GM12878 (cell line): Measurements from ENCODE around the gene SUSD6. TPM values are rescaled to one million over a fixed set of nuclear protein-coding genes. Genes with fewer than 3 reads are reported as not detected.

Experiments
- ATAC-seq: fragments of 200-7000 bp; cut with Tn5 transposase; 3 replicates; pipeline ENCODE4 v1.9.1; 2020; ENCODE audit warnings: mild to moderate bottlenecking, moderate library complexity
- BruUV-seq: library from RNA; stranded (reverse); fragments of 400-500 nt; replicated peaks from 2 replicates; lab custom pipeline; 2021; lab: Mats Ljungman, UMichigan
- CTCF ChIA-PET: fragments of 300-600 bp; sonication (Branson Sonifier 250); formaldehyde crosslinking; extraction: SDS; loops from one replicate; lab custom pipeline; 2021; ENCODE audit warnings: inconsistent platforms; lab: Yijun Ruan, JAX
- POLR2A ChIA-PET: fragments of 350-600 bp; formaldehyde crosslinking; extraction: SDS; loops from one replicate; lab custom pipeline; 2021; ENCODE audit warnings: inconsistent platforms; lab: Charles Lee
- RAD21 ChIA-PET: fragments of 300-600 bp; sonication (Branson Sonifier 250); formaldehyde crosslinking; loops from one replicate; lab custom pipeline; 2023; ENCODE audit warnings: antibody characterized with exemption; ENCODE audit not compliant: unreplicated experiment; lab: Charles Lee
- SMC1A ChIA-PET: fragments of 300-600 bp; sonication (Branson Sonifier 250); formaldehyde crosslinking; loops from one replicate; lab custom pipeline; 2023; ENCODE audit not compliant: unreplicated experiment, uncharacterized antibody; lab: Charles Lee
- DNase-seq: peaks from one replicate; pipeline ENCODE4 v3.0.0-alpha.2; 2011; ENCODE audit warnings: low read depth, low spot score
- FAIRE-seq: peaks from 3 replicates; lab custom pipeline; 2011; peaks lifted over from hg19 to GRCh38; lab: Jason Lieb, UNC
- H2AFZ ChIP-seq: 2 replicates; pipeline ENCODE4 v1.6.0; 2011; ENCODE audit warnings: low read depth, low read length, control low read depth; ENCODE audit not compliant: control insufficient read depth
- H3K27ac ChIP-seq: 2 replicates; pipeline ENCODE4 v1.5.1; 2011; ENCODE audit warnings: control low read depth; ENCODE audit not compliant: control insufficient read depth, insufficient read depth
- H3K27me3 ChIP-seq, 2 experiments: replicated peaks in 1 of 2; 2 replicates each; pipeline versions ENCODE4 v1.6.0 to v1.6.1; 2011; ENCODE audit warnings: low read length in 1 of 2; ENCODE audit not compliant: control insufficient read depth in 2 of 2, insufficient read depth in 2 of 2
- H3K36me3 ChIP-seq, 2 experiments: 2 replicates each; pipeline ENCODE4 v1.5.1; 2011; ENCODE audit warnings: low read length in 1 of 2; ENCODE audit not compliant: control insufficient read depth in 2 of 2, insufficient read depth in 2 of 2
- H3K4me1 ChIP-seq: 2 replicates; pipeline ENCODE4 v1.6.1; 2011; ENCODE audit warnings: mild to moderate bottlenecking, low read length, moderate library complexity, mixed read lengths; ENCODE audit not compliant: control insufficient read depth, insufficient read depth
- H3K4me2 ChIP-seq: 2 replicates; pipeline ENCODE4 v1.6.0; 2011; ENCODE audit warnings: control low read depth; ENCODE audit not compliant: control insufficient read depth, insufficient read depth
- H3K4me3 ChIP-seq: fragments of 200-600 bp; sonication (generic); 2 replicates; pipeline ENCODE4 v1.5.1; 2016
- H3K79me2 ChIP-seq: 2 replicates; pipeline ENCODE4 v1.6.0; 2011; ENCODE audit warnings: low read length; ENCODE audit not compliant: control insufficient read depth, insufficient read depth
- H3K9ac ChIP-seq: 2 replicates; pipeline ENCODE4 v1.8.0; 2011; ENCODE audit warnings: low read length, control low read depth, mixed read lengths; ENCODE audit not compliant: control insufficient read depth, insufficient read depth
- H3K9me3 ChIP-seq: replicated peaks from 3 replicates; pipeline ENCODE4 v1.5.1; 2011; ENCODE audit warnings: mild to moderate bottlenecking, low read length; ENCODE audit not compliant: control insufficient read depth, insufficient read depth
- H4K20me1 ChIP-seq: 2 replicates; pipeline ENCODE4 v1.6.0; 2011; ENCODE audit not compliant: control insufficient read depth, insufficient read depth
- ATF2 ChIP-seq: IDR thresholded peaks from 2 replicates; pipeline ENCODE4 v1.6.1; 2012; ENCODE audit warnings: low read length, inconsistent platforms
- BCL11A ChIP-seq: IDR thresholded peaks from 2 replicates; pipeline ENCODE4 v1.6.1; 2011; ENCODE audit warnings: low read depth, low read length
- BHLHE40 ChIP-seq, 2 experiments: fragments of 450-650 bp in 1 of 2; IDR thresholded peaks; 2 replicates each; pipeline ENCODE4 v1.6.1; 2011 to 2017; ENCODE audit warnings: low read depth in 2 of 2, borderline replicate concordance in 1 of 2, improper control_type of control experiment in 1 of 2, low read length in 1 of 2, mild to moderate bottlenecking in 1 of 2
- CHD4 ChIP-seq: fragments of 200-600 bp; sonication (generic); IDR thresholded peaks from 2 replicates; pipeline ENCODE4 v1.6.1; 2016; ENCODE audit warnings: mild to moderate bottlenecking
- DPF2 ChIP-seq: fragments of 450-650 bp; IDR thresholded peaks from 2 replicates; pipeline ENCODE4 v1.6.1; 2017; ENCODE audit warnings: mild to moderate bottlenecking
- ELK1 ChIP-seq: IDR thresholded peaks from 2 replicates; pipeline ENCODE4 v1.6.1; 2012; ENCODE audit warnings: low read depth, low read length, improper control_type of control experiment
- MAX ChIP-seq: IDR thresholded peaks from 2 replicates; pipeline ENCODE4 v1.6.1; 2012; ENCODE audit warnings: low read depth, low read length, improper control_type of control experiment
- NFXL1 ChIP-seq: fragments of 450-650 bp; IDR thresholded peaks from 2 replicates; pipeline ENCODE4 v1.6.1; 2017; ENCODE audit warnings: antibody characterized with exemption, mild to moderate bottlenecking, borderline replicate concordance
- POU2F2 ChIP-seq: IDR thresholded peaks from 3 replicates; pipeline ENCODE4 v1.6.1; 2011; ENCODE audit warnings: low read depth, mild to moderate bottlenecking, low read length, borderline replicate concordance
- RB1 ChIP-seq: fragments of 450-650 bp; formaldehyde crosslinking; IDR thresholded peaks from 2 replicates; pipeline ENCODE4 v1.6.1; 2017; ENCODE audit warnings: mild to moderate bottlenecking, borderline replicate concordance
- SIN3A ChIP-seq: IDR thresholded peaks from 2 replicates; pipeline ENCODE4 v1.6.1; 2012; ENCODE audit warnings: low read depth, low read length, improper control_type of control experiment
- SMC3 ChIP-seq: IDR thresholded peaks from 2 replicates; pipeline ENCODE4 v1.6.1; 2011; ENCODE audit warnings: low read length, improper control_type of control experiment, borderline replicate concordance
- STAT3 ChIP-seq: IDR thresholded peaks from 2 replicates; pipeline ENCODE4 v1.6.1; 2011; ENCODE audit warnings: low read depth, low read length, improper control_type of control experiment
- SUPT20H ChIP-seq: IDR thresholded peaks from 2 replicates; pipeline ENCODE4 v1.6.1; 2011; ENCODE audit warnings: low read depth, mild to moderate bottlenecking, low read length, moderate library complexity, borderline replicate concordance; ENCODE audit not compliant: control insufficient read depth
- TARDBP ChIP-seq: IDR thresholded peaks from 2 replicates; pipeline ENCODE4 v1.6.1; 2016; ENCODE audit warnings: borderline replicate concordance
- TCF12 ChIP-seq: IDR thresholded peaks from 2 replicates; pipeline ENCODE4 v1.6.1; 2011; ENCODE audit warnings: low read depth, mild to moderate bottlenecking, low read length
- YY1 ChIP-seq: IDR thresholded peaks from 2 replicates; pipeline ENCODE4 v1.6.1; 2011; ENCODE audit warnings: low read depth, mild to moderate bottlenecking, low read length
- ZNF207 ChIP-seq: fragments of 450-650 bp; IDR thresholded peaks from 2 replicates; pipeline ENCODE4 v1.6.1; 2014; ENCODE audit warnings: antibody characterized with exemption, mild to moderate bottlenecking, borderline replicate concordance
- ZNF24 ChIP-seq: fragments of 450-650 bp; IDR thresholded peaks from 2 replicates; pipeline ENCODE4 v1.6.1; 2017; ENCODE audit warnings: antibody characterized with exemption, mild to moderate bottlenecking
- WGBS: methylation state at CpG from one replicate; pipeline ENCODE4 v1.1.6; 2016; ENCODE audit warnings: low lambda C conversion rate; ENCODE audit not compliant: insufficient replicate concordance, insufficient coverage; ENCODE audit errors: missing lambda C conversion rate; 5-methylcytosine and 5-hydroxymethylcytosine counted together
- in situ Hi-C: fragments of 300-500 bp; cut with MboI; formaldehyde crosslinking; loops from 9 replicates; pipeline ENCODE4 v1.14.3; 2018; ENCODE audit warnings: mixed read lengths
- intact Hi-C: fragments of 100-400 bp; cut with micrococcal nuclease; formaldehyde crosslinking; loops from one replicate; pipeline ENCODE4 v1.14.2; 2022; ENCODE audit not compliant: unreplicated experiment
- polyA plus RNA-seq, 11 experiments: library from polyadenylated mRNA; depleted of rRNA in 4 of 11; unstranded in 6 of 11; stranded (reverse) in 5 of 11; fragments of >200 nt; fragmentation: Nextera tagmentation in 4 of 11; fragmentation: Illumina TruSeq in 1 of 11; extraction: Ambion mirVana in 4 of 11; extraction: Trizol in 1 of 11; gene quantifications; 1 replicate in 1 of 11; 2 replicates in 10 of 11; pipeline versions ENCODE4 v1.2.1 to v1.2.3, GENCODE V29; 2011 to 2016; ENCODE audit warnings: inconsistent platforms in 2 of 11, missing spikeins in 2 of 11, low read depth in 1 of 11
- total RNA-seq, 4 experiments: library from RNA; depleted of rRNA in 3 of 4; stranded (reverse); fragments of >200 nt in 3 of 4; fragmentation: Illumina TruSeq in 1 of 4; extraction: Trizol in 1 of 4; gene quantifications; 2 replicates each; pipeline versions ENCODE4 v1.2.1 to v1.2.3, GENCODE V29; 2013 to 2021

SUSD6 gene
- total and polyA plus RNA-seq, 10 of the 15 experiments (the other 5 are each of a cell fraction or from before 2014, with no cell fraction given) = 6.6 to 39.8 (median 20.2) TPM

- H3K36me3 ChIP-seq = no peaks in the 10 kb centered on the region
- no peak for DNase-seq
- no peaks in the 10 kb centered on the region for H3K79me2 ChIP-seq
- no peak for ATAC-seq
- ChIA-PET POLR2A (no interaction called here), SMC1A (interaction anchor here (1.4 to 1.6 kb wide), 2 partner anchors 159 to 328 kb away, joined by 3 to 6 read pairs; no protein-coding TSS in a partner anchor), CTCF (interaction anchor here (1.1 kb wide), 1 partner anchor 327 kb away, joined by 4 read pairs; no protein-coding TSS in a partner anchor), RAD21 (no interaction called here)
- H3K4me2 ChIP-seq = no peak overlapping the region
- TF ChIP-seq MAX (no peak), ATF2 (no peak), BHLHE40 (IDR thresholded peaks at IDR 0.05; ENCODE audit: borderline replicate concordance in 1 of 2, low read depth in 2 of 2, low read length in 1 of 2) (no peak), SUPT20H (no peak), ELK1 (no peak), RB1 (no peak), STAT3 (no peak), TCF12 (no peak), DPF2 (no peak), ZNF207 (no peak), POU2F2 (no peak), YY1 (no peak), SMC3 (no peak), CHD4 (no peak), TARDBP (no peak), SIN3A (no peak), ZNF24 (no peak), NFXL1 (no peak), BCL11A (no peak)
- H3K27me3 ChIP-seq = peaks cover 13 to 16% of the 10 kb centered on the region in 2 experiments
- no TSS peak for BruUV-seq
- H3K4me1 ChIP-seq = no peaks in the 10 kb centered on the region
- in situ Hi-C loops (no loop called here), intact Hi-C loops (loop anchor here (10.0 kb wide), 1 partner anchor 95 kb away; no protein-coding TSS in a partner anchor)
- H3K4me3 ChIP-seq = no peak overlapping the region
- no peak overlapping the region for H2AFZ ChIP-seq
- no peaks in the 10 kb centered on the region; the same call in 2 of the 3 replicates for H3K9me3 ChIP-seq
- WGBS = 20% methylated on average over 2 of the region's 2 CpGs
- no peak overlapping the region for H3K9ac ChIP-seq
- H4K20me1 ChIP-seq = no peaks in the 10 kb centered on the region
- FAIRE-seq = no peak
- no peak overlapping the region for H3K27ac ChIP-seq
These were observed 41.5 kb upstream of the SUSD6 start for GRCh38 chr14:69569859-69570258.
